ENCODE results near the gene PAQR7.

Gene PAQR7

DNA sequence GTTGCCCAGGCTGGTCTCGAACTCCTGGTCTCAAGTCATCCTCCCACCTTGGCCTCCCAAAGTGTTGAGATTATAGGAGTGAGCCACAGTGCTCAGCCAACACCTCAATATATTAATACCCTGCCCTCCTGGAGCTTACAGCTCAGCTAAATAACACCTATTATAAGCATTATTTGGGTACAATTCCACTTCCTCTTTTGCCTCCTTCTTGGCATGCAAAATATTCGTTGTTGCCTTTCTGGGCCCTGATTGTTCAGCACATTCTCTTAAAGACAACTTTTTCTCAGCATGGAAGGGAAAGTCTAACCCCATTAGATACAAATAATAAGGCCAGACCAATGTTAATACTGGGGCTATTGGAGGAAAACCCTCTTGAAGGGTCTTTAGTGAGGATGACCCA is 2.8 kb downstream of the PAQR7 start:
- DNase-seq = no peak

DNA sequence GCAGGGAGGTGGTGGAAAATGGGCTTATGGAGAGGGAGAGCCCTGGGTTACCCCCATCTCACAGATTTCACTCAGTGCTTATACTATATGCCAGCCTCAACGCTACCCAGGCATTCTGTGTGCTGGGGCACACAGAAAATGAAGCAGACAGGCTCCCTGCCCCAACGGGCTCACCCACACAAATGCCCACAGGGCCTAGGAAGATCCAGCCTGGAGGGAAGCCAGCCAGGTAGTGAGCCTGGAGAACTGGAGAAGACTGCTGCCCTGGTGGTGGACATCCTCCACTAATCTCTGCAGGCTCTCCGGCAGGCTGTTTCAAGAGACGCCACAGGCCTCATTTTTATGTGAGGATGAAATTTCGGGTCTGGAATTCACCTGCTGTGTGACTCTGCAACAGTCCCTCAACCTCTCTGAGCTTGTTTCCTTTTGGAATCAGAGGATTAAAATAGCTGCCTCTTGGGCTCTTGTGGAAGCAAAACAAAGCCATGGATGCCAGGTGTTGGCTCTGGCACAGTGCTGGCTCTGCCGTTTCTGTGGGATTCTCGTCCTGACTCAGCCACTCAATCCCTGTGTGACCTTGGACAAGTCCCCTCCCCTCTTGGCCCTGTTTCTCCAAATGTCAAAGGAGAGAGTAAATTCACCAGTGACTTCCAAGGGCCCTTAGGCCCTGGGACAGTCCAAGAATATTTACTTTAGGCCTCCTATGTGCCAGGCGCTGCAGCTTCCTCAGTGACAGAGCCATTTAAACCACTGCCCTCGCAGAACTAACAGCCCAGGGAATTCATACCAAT is 3.6 kb downstream of the PAQR7 start:
- no peak for DNase-seq

DNA sequence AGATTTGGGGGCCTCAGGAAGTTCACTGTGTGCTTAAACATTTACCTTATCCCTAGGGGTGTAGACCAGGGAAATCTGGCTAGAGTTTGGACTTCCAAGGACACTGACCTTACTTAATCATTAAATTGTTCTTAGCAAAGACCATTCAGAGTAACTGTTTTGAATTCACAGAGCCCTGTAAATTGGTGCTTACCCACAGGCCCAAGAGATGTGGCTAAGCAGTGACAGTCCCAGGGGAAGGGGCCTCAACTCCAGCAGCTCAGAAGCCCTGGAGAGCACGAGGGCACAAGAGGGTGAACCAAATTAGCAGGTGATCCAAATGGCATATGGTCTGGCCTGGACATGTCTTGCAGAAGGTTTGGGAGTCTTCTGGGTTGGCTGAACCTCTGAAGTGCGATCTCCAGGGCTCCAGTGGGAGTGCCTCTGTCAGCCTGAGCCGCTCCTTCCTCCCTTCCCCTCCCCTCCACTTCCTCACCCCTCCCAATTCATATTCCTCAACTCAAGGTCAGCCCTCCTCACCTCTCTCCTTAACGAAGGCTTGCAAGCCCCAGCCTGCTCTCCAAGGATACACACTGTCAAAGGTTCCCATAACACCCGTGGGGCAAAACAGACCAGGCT is 4.3 kb downstream of the PAQR7 start:
- DNase-seq = no peak

DNA sequence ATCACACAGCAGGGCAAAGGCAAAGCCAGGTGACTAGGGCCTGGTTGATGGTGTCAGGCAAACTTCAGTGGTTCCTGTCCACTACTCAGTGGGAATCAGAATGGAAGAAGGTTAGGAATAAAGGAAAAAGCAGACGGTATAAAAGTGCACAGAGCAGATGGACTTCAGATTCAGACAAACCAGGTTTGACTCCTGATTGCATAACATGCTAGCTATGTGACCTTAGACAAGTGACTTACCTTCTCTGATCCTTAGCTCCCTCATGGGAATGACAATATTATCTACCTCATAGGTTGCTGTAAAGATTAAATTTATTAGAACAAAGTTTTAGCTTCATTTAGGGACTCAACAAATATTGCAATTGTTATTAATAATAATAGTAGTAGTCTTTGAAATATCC is 4.9 kb downstream of the PAQR7 start:
- no peak for DNase-seq

DNA sequence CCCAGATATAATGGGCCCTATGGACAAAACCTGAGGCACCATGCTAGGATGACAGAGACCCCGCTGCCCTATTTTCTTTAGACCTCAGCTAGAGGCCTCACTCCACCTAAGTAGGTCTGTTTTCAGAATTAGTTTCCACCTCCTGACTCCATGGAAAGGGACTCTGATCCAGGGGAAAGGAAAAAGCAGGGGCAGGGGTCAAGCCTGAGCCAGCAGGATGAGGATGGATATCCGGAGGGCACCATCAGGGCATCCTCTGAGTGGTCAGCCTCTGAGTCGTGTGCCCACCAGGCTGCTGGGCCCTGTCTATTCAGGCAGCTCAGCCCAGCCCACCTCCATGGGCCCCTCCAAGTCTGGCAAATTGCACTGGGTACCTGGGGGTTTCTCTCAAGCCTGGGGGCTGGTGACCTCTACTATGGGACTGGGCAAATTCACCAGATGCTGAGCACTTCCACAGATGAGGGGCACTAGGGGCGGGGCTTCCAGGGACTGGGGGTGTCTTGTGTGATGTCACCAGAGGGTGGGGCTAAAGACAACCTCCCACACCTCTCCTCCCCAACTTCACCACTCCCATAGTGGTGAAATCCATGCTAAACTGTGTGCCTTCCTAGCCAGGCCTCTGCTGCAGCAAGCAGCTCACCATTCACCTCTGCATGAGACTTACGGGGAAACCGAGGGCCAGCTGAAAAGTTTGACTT is 5.5 kb downstream of the PAQR7 start:
- no peak for DNase-seq

DNA sequence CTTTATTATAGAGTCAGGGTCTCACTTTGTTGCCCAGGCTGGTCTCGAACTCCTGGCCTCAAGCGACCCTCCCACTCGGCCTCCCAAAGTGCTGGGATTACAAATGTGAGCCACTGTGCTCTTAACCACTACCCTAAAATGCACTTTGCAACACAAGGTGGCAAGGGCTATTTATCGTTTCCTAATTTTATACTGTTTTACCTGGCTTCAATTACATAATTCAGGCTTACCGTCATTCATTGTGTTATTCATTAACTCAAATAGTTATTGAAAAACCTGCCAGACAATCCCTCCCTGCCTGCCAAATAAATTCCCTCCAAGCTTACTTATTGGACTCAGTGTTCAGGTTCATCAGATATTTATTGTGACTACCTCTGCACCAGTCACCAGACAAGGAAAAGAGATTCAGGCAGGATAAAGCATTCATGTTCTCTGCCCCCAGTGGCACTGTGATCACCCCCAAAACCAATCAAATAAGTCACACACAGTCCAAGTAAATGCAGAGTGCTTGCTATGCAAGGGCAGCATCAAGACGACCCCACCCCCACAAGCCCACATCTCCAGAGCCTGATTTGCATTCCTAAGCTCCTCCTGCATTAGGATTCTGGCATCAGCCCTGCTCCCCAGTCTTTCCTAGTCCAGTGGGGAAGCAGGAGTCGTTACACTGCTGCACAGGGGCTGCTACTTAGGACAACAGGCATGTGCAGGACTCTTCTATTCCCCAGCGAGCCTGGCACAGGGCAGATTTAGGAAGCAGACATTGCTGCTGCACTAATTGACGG is 8.1 kb downstream of the PAQR7 start:
- no peak for DNase-seq

DNA sequence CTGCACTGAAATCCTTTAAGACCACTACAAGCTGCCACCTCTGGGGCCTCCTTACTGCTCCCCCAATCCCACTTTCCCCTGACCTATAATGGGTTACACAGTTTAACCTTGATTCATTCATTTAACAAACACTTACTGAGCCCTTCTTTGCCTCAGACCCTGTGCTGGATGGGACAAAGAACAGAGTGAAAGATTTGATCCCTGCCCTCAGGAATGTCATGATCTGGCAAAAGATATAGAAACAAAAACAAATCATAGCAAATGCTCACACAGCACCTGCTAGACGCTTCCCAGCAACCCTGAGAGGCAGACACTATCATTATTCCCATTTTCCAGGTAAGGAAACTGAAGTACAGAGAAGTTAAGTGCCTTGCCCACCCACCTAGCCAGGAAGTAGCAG is 9.2 kb downstream of the PAQR7 start:
- no peak for DNase-seq

DNA sequence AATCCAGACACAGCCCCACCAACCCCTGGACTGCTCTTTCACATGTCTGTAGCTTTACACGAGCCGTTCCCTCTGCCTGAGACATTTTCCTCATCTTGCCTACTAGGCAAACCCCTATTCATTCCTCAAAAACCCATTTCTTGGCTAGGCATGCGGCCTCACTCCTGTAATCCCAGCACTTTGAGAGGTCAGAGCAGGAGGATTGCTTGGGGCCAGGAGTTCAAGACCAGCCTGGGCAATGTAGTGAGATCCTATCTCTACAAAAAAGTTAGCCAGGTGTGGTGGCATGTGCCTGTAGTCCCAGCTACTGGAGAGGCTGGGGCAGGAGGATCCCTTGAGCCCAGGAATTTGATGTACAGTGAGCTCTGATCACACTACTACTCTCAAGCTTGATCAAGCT is 11.1 kb downstream of the PAQR7 start:
- no peak for DNase-seq

DNA sequence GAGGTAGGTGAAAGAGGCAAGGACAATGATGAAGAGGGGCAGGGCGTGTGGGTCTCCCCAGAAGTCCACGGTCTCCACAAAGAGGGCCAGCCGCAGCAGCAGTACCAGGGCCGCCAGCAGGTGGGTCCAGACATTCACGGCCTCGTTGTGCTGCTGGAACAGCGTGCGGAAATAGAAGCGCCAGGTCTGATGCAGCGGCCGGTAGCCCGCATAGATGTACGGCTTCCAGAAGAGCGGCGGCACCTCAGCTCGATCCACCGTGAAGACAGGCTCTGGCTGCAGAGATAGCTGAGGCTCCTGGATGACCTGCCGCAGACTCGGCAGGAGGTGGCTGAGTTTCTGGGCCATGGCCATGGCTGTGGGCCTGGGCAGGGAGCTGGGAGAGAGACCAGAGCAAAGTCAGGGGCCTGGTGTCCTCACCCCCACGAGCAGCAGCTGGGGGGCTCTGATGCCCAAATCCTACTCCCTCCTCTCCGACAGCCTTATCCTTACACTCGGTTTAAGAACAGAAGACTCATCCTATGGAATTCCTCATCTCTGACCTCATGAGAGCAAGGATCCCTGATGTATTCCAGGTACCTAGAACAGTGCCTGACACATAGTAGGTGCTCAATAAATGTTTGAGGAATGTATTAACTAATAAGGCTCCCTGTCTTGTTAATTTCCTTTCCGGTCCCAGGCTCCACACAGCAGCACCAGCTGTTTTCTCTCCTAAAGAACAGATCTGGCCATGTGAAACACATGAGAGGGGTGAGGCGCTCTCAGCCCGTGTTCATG is 11.8 kb downstream of the PAQR7 start:
- DNase-seq = no peak

DNA sequence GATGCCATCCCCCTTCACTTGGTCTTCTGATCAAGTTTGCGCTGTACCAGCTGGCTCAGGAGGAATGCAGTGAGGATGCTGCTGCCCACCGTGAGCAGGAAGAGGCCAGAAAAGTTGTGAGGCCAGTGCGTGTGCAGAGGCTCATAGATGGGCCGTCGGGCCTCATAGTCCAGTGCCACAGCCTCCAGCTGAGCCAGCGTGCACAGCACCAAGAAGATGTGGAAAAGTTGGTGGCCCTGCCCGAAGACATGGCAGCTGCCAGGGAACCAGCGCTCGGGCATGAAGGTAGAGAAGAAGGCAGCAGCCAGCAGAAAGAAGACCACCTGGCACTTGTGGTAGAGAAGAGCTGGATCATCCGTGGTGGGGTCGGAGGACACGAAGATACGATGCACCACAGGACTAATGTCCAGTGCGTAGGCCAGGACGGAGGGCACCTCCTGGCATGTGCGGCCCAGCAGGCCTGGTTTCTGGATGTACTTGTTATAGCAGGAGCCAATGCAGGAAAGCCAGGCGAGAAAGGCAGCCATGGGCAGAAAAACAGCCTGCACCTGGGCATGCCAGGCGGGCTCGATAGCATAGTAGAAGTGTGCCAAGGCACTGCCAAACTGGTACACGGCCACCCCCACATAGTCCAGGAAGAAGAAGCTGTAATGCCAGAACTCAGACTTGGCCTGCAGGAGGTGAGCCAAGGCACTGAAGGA is 12.6 kb downstream of the PAQR7 start:
- no peak for DNase-seq

DNA sequence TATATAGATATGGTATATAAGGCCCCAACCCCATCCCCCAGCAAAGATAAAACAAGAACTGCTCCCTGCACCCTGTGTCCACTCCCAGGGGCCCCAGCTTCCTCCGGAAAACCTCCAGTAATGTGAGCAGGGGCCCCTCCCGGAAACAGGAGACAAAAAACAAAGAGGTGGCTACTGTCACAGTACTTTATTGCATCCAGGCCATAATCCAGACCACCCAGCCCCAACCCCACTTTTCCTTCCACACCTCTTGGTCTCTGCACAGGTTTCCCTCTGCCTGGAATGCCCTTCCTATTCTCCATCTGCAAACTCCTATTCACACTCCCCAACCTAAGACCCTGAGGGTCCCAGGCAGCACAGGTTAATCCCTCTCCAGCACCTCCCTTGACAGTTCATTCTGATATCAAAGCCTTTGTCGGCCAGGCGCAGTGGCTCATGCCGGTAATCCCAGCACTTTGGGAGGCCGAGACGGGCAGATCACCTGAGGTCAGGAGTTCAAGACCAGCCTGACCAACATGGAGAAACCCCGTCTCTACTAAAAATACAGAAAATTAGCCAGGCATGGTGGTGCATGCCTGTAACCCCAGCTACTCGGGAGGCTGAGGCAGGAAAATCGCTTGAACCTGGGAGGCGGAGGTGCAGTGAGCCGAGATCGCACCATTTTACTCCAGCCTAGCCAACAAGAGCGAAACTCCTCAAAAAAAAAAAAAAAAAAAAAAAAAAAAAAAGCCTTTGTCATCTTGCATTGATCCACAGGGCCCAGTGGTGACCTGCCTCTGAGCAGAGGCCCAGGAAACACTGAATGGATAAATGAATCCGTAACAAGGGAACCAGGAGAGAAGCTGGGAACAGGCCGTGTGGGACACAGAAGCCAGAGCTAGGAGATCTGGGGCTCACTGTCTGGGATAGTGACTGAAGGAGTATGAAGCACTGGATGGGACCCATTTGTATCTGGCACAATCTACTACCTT is 13.9 kb downstream of the PAQR7 start:
- no peak for DNase-seq

DNA sequence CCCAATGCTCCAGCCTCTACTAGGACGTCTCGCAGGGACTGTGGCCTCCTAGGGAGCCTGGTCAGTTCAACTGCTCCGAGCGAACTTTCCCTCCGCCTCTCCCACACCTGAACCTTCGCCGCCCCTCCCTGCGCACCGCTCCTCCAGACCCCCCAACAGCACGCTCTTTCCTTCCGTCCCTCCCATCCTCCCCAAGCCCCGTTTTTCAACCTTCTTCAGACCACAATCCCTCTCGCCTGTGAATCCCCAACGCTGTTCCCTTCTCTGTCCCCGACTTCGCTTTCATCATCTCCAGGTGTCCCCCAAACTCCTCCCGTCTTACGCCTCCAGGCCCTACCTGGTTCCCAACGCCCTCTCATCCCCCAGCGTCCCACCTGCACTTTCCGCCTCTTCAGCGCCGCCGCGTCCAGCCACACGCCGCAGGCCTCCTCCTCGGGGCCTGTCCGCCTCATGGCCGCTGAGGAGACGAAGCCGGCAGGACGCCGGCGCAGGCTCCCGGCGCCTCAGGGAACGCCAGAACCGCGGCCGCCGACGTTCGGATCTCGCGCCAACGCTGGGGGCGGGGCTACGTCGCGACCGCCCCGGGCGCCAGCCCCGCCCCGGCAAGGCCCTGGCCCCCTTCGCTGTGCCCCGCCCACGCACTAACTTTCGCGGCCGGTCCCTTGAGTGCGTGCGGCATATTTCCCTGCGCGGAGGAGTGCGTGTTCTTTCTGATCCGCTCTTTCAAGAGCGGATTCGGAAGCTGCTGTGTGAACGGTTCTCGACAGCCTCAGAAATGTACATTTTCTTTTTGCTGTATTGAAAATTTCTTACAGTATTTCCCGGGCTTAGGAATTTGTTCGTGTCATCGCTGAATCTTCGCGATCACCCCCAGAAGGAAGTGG is 16.4 kb downstream of the PAQR7 start, which contains the start of gene AUNIP:
Gene AUNIP, minus strand, starts transcription at position 552 of the 884 bp plus-strand sequence. Its CDS starts 100 bp downstream, at position 452.
- DNase-seq = peak; percentile 88

DNA sequence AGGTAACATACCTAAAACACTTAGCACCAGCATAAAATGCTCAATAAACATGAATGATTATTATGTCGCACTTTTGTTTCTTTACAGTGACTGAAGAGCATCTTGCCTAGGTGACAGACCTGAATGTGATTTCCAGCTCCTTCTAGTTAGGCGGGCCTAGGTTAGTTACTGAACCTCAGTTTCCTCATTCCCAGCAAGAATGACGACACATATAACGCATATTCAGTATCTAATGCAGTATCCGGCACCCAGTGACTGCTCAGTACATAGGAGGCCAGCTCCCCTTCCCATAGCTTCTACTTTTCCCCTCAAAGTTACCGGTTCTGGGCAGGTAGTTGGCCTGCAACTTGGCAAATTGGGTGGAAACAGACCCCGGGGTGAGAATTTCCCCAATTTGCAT is 17.0 kb downstream of the PAQR7 start:
- DNase-seq = no peak

DNA sequence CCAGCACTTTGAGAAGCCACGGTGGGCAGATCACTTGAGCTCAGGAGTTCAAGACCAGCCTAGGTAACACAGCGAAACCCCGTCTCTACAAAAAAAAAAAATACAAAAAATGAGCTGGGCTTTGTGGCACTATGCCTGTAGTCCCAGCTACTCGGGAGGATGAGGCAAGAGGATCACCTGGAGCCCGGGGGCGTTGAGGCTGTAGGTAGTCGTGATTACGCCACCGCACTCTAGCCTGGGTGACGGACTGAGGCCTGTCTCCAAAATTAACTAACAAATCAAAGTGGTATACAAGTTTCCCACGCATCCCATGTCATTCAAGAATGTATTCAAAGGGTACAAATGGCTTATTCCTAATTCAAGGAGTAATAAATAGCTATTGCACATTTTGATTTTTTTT is 18.7 kb downstream of the PAQR7 start:
- no peak for DNase-seq

DNA sequence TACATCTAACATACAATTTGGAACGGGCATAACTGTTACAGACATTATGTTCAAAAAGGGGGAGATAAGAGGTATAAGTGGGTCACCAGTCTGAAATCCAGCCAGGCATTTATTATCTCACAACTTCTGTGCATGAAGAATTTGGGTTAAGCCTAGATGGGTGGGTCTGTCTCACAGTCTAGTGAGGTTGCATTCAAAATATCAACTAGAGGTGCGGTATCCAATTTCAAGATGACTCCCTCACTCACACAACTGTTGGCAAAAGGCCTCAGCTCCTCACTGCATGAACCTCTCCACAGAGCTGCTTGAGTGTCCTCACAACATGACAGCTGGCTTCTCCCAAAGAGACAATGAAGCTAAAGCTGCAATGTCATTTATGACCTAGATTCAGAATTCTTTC is 21.0 kb downstream of the PAQR7 start:
- no peak for DNase-seq

DNA sequence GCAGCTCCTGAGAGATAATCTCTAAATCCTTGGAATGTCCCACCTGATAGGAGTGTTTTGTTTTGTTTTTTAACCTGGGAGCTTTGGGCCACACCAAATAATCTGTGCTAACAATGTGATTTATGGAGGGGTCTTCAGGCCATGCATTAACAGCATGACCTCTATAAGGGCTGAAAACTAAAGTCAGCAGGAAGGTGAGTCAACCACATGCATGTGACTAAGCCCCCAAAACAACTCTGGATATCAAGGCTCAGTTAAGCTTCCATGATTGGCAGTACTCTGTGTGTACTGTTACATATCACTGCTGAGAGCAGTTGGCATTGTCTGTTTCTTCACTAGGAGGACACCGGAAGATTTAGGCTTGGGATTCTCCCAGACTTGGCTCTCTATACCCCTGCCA is 27.0 kb downstream of the PAQR7 start:
- DNase-seq = no peak

DNA sequence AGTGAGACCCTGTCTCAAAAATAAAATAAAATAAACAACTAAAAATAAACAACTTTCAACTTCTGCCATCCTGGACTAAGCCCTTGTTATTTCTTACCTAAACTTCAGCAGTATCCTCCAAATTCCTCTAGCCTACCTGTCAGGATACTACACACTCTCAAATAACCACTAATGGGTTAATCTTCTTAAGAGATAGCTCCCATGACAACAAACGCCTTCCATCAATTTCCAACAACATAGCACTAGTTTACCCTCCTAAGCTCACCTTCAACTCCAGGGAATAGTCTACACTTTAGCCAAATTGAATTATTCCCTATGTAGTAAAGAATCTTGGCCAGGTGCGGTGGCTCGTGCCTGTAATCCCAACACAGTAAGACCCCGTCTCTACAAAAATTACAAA is 27.6 kb downstream of the PAQR7 start:
- no peak for DNase-seq

DNA sequence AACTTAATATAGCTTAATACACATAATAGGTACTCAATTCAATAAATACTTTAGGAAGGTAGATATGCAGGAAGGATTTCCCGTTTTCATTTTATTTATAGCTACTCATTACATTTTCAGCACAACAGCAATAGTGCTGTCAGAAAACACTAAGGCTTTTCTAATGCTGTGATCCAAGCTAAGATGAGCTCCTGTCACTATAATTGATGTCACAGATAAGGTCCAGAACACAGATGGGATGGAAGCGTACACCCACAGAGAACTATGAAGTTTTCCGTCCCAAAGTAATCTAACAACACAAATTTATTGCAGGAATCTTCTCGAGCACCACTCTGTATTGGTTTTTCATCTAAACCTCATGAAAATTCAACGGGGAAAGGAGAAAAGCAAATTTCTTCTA is 29.8 kb downstream of the PAQR7 start:
- DNase-seq = no peak

DNA sequence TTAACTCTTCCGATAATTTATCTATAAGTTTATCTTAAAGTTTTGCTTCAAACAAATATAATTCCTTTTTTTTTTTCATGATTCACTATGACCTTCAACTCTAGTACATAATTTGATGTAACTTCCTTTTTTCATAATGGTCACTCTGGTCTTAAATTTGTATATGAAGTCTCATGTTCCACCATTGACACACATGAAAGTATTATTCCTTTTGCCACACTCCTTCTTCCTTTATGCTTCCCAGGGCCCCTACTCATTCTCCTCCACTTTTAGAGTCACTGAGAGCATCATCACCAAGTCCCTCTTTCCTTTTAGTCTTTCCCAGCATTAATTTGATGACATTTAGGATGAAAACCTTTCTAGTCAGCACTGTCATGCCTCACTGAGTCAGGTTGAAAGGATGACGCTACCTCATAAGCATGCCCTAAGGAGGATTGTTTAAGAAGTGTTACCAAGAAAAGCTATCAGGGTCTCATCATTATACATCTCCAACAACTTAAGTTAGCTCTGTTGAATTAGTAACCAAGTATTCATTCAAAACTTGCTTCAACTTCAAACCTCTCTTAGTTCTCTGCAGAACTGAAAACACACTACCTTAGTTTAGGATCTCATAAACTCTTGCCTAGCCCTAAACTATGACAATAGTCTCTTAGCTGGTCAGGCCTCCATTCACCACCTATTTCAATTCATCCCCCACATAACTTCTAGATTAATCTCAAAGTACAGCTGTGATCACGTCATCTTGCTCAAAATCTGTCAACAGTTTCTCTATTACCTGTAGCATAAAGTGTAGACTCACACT is 30.8 kb downstream of the PAQR7 start:
- DNase-seq = no peak

Data from fibroblast of skin of right quadriceps (primary cell).